GM12878 (cell line): Measurements from ENCODE around the gene ATP6V1A. TPM values are rescaled to one million over a fixed set of nuclear protein-coding genes. Genes with fewer than 3 reads are reported as not detected.

Experiments used
- ATAC-seq: fragments of 200-7000 bp; cut with Tn5 transposase; 3 replicates; pipeline ENCODE4 v1.9.1; 2020; ENCODE audit warnings: mild to moderate bottlenecking, moderate library complexity
- BruUV-seq: library from RNA; stranded (reverse); fragments of 400-500 nt; replicated peaks from 2 replicates; lab custom pipeline; 2021; lab: Mats Ljungman, UMichigan
- CTCF ChIA-PET: fragments of 300-600 bp; sonication (Branson Sonifier 250); formaldehyde crosslinking; extraction: SDS; loops from one replicate; lab custom pipeline; 2021; ENCODE audit warnings: inconsistent platforms; lab: Yijun Ruan, JAX
- POLR2A ChIA-PET: fragments of 350-600 bp; formaldehyde crosslinking; extraction: SDS; loops from one replicate; lab custom pipeline; 2021; ENCODE audit warnings: inconsistent platforms; lab: Charles Lee
- RAD21 ChIA-PET: fragments of 300-600 bp; sonication (Branson Sonifier 250); formaldehyde crosslinking; loops from one replicate; lab custom pipeline; 2023; ENCODE audit warnings: antibody characterized with exemption; ENCODE audit not compliant: unreplicated experiment; lab: Charles Lee
- SMC1A ChIA-PET: fragments of 300-600 bp; sonication (Branson Sonifier 250); formaldehyde crosslinking; loops from one replicate; lab custom pipeline; 2023; ENCODE audit not compliant: unreplicated experiment, uncharacterized antibody; lab: Charles Lee
- DNase-seq: peaks from one replicate; pipeline ENCODE4 v3.0.0-alpha.2; 2011; ENCODE audit warnings: low read depth, low spot score
- FAIRE-seq: peaks from 3 replicates; lab custom pipeline; 2011; peaks lifted over from hg19 to GRCh38; lab: Jason Lieb, UNC
- H2AFZ ChIP-seq: 2 replicates; pipeline ENCODE4 v1.6.0; 2011; ENCODE audit warnings: low read depth, low read length, control low read depth; ENCODE audit not compliant: control insufficient read depth
- H3K27ac ChIP-seq: 2 replicates; pipeline ENCODE4 v1.5.1; 2011; ENCODE audit warnings: control low read depth; ENCODE audit not compliant: control insufficient read depth, insufficient read depth
- H3K27me3 ChIP-seq, 2 experiments: replicated peaks in 1 of 2; 2 replicates each; pipeline versions ENCODE4 v1.6.0 to v1.6.1; 2011; ENCODE audit warnings: low read length in 1 of 2; ENCODE audit not compliant: control insufficient read depth in 2 of 2, insufficient read depth in 2 of 2
- H3K36me3 ChIP-seq, 2 experiments: 2 replicates each; pipeline ENCODE4 v1.5.1; 2011; ENCODE audit warnings: low read length in 1 of 2; ENCODE audit not compliant: control insufficient read depth in 2 of 2, insufficient read depth in 2 of 2
- H3K4me1 ChIP-seq: 2 replicates; pipeline ENCODE4 v1.6.1; 2011; ENCODE audit warnings: mild to moderate bottlenecking, low read length, moderate library complexity, mixed read lengths; ENCODE audit not compliant: control insufficient read depth, insufficient read depth
- H3K4me2 ChIP-seq: 2 replicates; pipeline ENCODE4 v1.6.0; 2011; ENCODE audit warnings: control low read depth; ENCODE audit not compliant: control insufficient read depth, insufficient read depth
- H3K4me3 ChIP-seq: fragments of 200-600 bp; sonication (generic); 2 replicates; pipeline ENCODE4 v1.5.1; 2016
- H3K79me2 ChIP-seq: 2 replicates; pipeline ENCODE4 v1.6.0; 2011; ENCODE audit warnings: low read length; ENCODE audit not compliant: control insufficient read depth, insufficient read depth
- H3K9ac ChIP-seq: 2 replicates; pipeline ENCODE4 v1.8.0; 2011; ENCODE audit warnings: low read length, control low read depth, mixed read lengths; ENCODE audit not compliant: control insufficient read depth, insufficient read depth
- H3K9me3 ChIP-seq: replicated peaks from 3 replicates; pipeline ENCODE4 v1.5.1; 2011; ENCODE audit warnings: mild to moderate bottlenecking, low read length; ENCODE audit not compliant: control insufficient read depth, insufficient read depth
- H4K20me1 ChIP-seq: 2 replicates; pipeline ENCODE4 v1.6.0; 2011; ENCODE audit not compliant: control insufficient read depth, insufficient read depth
- DPF2 ChIP-seq: fragments of 450-650 bp; IDR thresholded peaks from 2 replicates; pipeline ENCODE4 v1.6.1; 2017; ENCODE audit warnings: mild to moderate bottlenecking
- KDM1A ChIP-seq: fragments of 200-600 bp; sonication (generic); IDR thresholded peaks from 2 replicates; pipeline ENCODE4 v1.6.1; 2016; ENCODE audit warnings: borderline replicate concordance
- MEF2A ChIP-seq: IDR thresholded peaks from 2 replicates; pipeline ENCODE4 v1.6.1; 2011; ENCODE audit warnings: low read depth, mild to moderate bottlenecking, low read length, moderate library complexity; ENCODE audit not compliant: insufficient read depth
- SPI1 ChIP-seq: IDR thresholded peaks from 2 replicates; pipeline ENCODE4 v1.6.1; 2011; ENCODE audit warnings: low read depth, mild to moderate bottlenecking, low read length, moderate library complexity, borderline replicate concordance; ENCODE audit not compliant: insufficient read depth
- STAT1 ChIP-seq: fragments of 450-650 bp; conservative IDR thresholded peaks from 2 replicates; pipeline ENCODE4 v1.6.1; 2014; ENCODE audit warnings: antibody characterized with exemption, mild to moderate bottlenecking
- WRNIP1 ChIP-seq: IDR thresholded peaks from 2 replicates; pipeline ENCODE4 v1.6.1; 2011; ENCODE audit warnings: low read depth, low read length, improper control_type of control experiment, borderline replicate concordance
- ZNF207 ChIP-seq: fragments of 450-650 bp; IDR thresholded peaks from 2 replicates; pipeline ENCODE4 v1.6.1; 2014; ENCODE audit warnings: antibody characterized with exemption, mild to moderate bottlenecking, borderline replicate concordance
- WGBS: methylation state at CpG from one replicate; pipeline ENCODE4 v1.1.6; 2016; ENCODE audit warnings: low lambda C conversion rate; ENCODE audit not compliant: insufficient replicate concordance, insufficient coverage; ENCODE audit errors: missing lambda C conversion rate; 5-methylcytosine and 5-hydroxymethylcytosine counted together
- in situ Hi-C: fragments of 300-500 bp; cut with MboI; formaldehyde crosslinking; loops from 9 replicates; pipeline ENCODE4 v1.14.3; 2018; ENCODE audit warnings: mixed read lengths
- intact Hi-C: fragments of 100-400 bp; cut with micrococcal nuclease; formaldehyde crosslinking; loops from one replicate; pipeline ENCODE4 v1.14.2; 2022; ENCODE audit not compliant: unreplicated experiment
- polyA plus RNA-seq, 11 experiments: library from polyadenylated mRNA; depleted of rRNA in 4 of 11; unstranded in 6 of 11; stranded (reverse) in 5 of 11; fragments of >200 nt; fragmentation: Nextera tagmentation in 4 of 11; fragmentation: Illumina TruSeq in 1 of 11; extraction: Ambion mirVana in 4 of 11; extraction: Trizol in 1 of 11; gene quantifications; 1 replicate in 1 of 11; 2 replicates in 10 of 11; pipeline versions ENCODE4 v1.2.1 to v1.2.3, GENCODE V29; 2011 to 2016; ENCODE audit warnings: inconsistent platforms in 2 of 11, missing spikeins in 2 of 11, low read depth in 1 of 11
- total RNA-seq, 4 experiments: library from RNA; depleted of rRNA in 3 of 4; stranded (reverse); fragments of >200 nt in 3 of 4; fragmentation: Illumina TruSeq in 1 of 4; extraction: Trizol in 1 of 4; gene quantifications; 2 replicates each; pipeline versions ENCODE4 v1.2.1 to v1.2.3, GENCODE V29; 2013 to 2021
- TF ChIP-seq, protein P1 (sequence below): fragments of 450-650 bp; IDR thresholded peaks from 2 replicates; pipeline ENCODE4 v1.6.1; 2017; ENCODE audit warnings: mild to moderate bottlenecking, moderate library complexity

Gene ATP6V1A
- total and polyA plus RNA-seq, 10 of the 15 experiments (the other 5 are each of a cell fraction or from before 2014, with no cell fraction given), result 22.4 to 65.8 (median 47.7) TPM

DNA sequence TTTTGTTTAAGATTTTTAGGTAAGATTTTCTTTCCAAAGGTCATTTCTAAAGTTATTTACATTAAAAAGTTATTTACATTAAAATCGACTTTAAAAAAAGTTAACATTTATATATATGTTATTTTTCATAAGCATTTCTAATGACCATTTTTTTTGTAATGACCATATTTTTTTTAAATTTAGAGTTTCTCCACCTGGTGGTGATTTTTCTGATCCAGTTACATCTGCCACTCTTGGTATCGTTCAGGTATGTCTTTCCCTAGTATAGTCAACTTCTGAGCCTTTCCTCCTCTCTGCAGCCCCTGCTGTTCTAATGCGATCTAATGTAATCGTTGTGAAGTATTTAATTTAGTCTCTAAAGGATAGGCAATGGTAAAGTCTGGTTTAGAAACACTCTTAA is 48.9 kb downstream of the ATP6V1A start:
- Histone ChIP-seq H3K27ac (no peak overlapping the region), H3K79me2 (no peaks in the 10 kb centered on the region), H3K36me3 (peaks cover 2 to 7% of the 10 kb centered on the region in 2 experiments; a peak in 3 of 4 replicates), H3K9me3 (no peaks in the 10 kb centered on the region), H4K20me1 (no peaks in the 10 kb centered on the region), H3K27me3 (no peaks in the 10 kb centered on the region), H3K4me1 (no peaks in the 10 kb centered on the region), H3K9ac (no peak overlapping the region), H3K4me3 (no peak overlapping the region), H3K4me2 (no peak overlapping the region), H2AFZ (no peak overlapping the region)
- no TSS peak for BruUV-seq
- in situ Hi-C loops (no loop called here), intact Hi-C loops (no loop called here)
- ChIA-PET RAD21 (interaction anchor here (0.7 kb wide), 1 partner anchor 51 kb away, joined by 3 read pairs; no protein-coding TSS in a partner anchor), POLR2A (no interaction called here), SMC1A (interaction anchor here (1.1 kb wide), 1 partner anchor 29 kb away, joined by 3 read pairs; no protein-coding TSS in a partner anchor), CTCF (no interaction called here)
- DNase-seq (no peak), FAIRE-seq (no peak), ATAC-seq (no peak)
- TF ChIP-seq DPF2 (no peak), KDM1A (no peak), WRNIP1 (no peak), STAT1 (no peak), SPI1 (no peak), ZNF207 (no peak), MEF2A (no peak)
- TF ChIP-seq, protein P1, sequence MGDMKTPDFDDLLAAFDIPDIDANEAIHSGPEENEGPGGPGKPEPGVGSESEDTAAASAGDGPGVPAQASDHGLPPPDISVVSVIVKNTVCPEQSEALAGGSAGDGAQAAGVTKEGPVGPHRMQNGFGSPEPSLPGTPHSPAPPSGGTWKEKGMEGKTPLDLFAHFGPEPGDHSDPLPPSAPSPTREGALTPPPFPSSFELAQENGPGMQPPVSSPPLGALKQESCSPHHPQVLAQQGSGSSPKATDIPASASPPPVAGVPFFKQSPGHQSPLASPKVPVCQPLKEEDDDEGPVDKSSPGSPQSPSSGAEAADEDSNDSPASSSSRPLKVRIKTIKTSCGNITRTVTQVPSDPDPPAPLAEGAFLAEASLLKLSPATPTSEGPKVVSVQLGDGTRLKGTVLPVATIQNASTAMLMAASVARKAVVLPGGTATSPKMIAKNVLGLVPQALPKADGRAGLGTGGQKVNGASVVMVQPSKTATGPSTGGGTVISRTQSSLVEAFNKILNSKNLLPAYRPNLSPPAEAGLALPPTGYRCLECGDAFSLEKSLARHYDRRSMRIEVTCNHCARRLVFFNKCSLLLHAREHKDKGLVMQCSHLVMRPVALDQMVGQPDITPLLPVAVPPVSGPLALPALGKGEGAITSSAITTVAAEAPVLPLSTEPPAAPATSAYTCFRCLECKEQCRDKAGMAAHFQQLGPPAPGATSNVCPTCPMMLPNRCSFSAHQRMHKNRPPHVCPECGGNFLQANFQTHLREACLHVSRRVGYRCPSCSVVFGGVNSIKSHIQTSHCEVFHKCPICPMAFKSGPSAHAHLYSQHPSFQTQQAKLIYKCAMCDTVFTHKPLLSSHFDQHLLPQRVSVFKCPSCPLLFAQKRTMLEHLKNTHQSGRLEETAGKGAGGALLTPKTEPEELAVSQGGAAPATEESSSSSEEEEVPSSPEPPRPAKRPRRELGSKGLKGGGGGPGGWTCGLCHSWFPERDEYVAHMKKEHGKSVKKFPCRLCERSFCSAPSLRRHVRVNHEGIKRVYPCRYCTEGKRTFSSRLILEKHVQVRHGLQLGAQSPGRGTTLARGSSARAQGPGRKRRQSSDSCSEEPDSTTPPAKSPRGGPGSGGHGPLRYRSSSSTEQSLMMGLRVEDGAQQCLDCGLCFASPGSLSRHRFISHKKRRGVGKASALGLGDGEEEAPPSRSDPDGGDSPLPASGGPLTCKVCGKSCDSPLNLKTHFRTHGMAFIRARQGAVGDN, result no peak
- 90% methylated on average over 4 of the region's 4 CpGs for WGBS
